Neutrophil (primary cell): Measurements from ENCODE around the gene ERG.

Experiments
- H3K27ac ChIP-seq: fragments of 200-600 bp; sonication (generic); 2 replicates; pipeline ENCODE4 v1.5.1; 2016; ENCODE audit warnings: mild to moderate bottlenecking, moderate library complexity
- H3K27me3 ChIP-seq: fragments of 200-600 bp; sonication (generic); 2 replicates; pipeline ENCODE4 v1.6.0; 2016; ENCODE audit warnings: mild to moderate bottlenecking
- H3K36me3 ChIP-seq: fragments of 200-600 bp; sonication (generic); 2 replicates; pipeline ENCODE4 v1.5.1; 2017
- H3K4me1 ChIP-seq, 2 experiments: fragments of 200-600 bp in 1 of 2; sonication (generic) in 1 of 2; 1 replicate in 1 of 2; 2 replicates in 1 of 2; pipeline versions ENCODE4 v1.5.1 to v1.6.1; 2013 to 2016; ENCODE audit warnings: low read depth in 1 of 2, low read length in 1 of 2, mild to moderate bottlenecking in 1 of 2, moderate library complexity in 1 of 2; ENCODE audit not compliant: control insufficient read depth in 1 of 2, insufficient read depth in 1 of 2
- H3K4me3 ChIP-seq, 2 experiments: fragments of 200-600 bp in 1 of 2; sonication (generic) in 1 of 2; 1 replicate in 1 of 2; 2 replicates in 1 of 2; pipeline ENCODE4 v1.5.1; 2013 to 2016; ENCODE audit warnings: low read depth in 1 of 2, low read length in 1 of 2, mild to moderate bottlenecking in 1 of 2, moderate library complexity in 1 of 2
- H3K9me3 ChIP-seq: fragments of 200-600 bp; sonication (generic); 2 replicates; pipeline ENCODE4 v1.5.1; 2016
- TF ChIP-seq, protein P1 (sequence below): fragments of 200-600 bp; sonication (generic); IDR thresholded peaks from 2 replicates; pipeline ENCODE4 v1.5.1; 2016; ENCODE audit warnings: antibody characterized with exemption

Gene ERG

DNA sequence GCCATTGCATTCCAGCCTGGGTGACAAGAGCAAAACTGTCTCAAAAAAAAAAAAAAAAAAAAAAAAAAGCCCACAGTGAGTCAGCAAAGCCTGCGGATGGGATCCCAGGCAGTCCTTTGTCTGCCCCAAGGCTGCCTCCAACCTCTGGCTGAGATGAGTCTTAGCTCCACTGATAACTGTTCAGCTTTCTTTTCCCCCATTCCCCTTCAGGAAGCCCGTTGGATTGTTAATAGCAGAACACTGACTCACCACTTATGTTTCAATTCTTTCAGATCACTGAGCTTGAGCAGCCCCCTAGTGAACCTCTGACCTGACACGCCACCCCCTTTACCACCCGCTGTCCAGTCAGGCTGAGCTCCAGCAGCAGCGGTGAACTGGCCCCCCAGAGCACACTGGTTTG is 57.5 kb downstream of the ERG start:
- Histone ChIP-seq H3K4me3 (no peak overlapping the region), H3K36me3 (peaks cover 3% of the 10 kb centered on the region), H3K27ac (peak overlapping the region; percentile 81), H3K4me1 (peaks cover 50 to 52% of the 10 kb centered on the region in 2 experiments), H3K9me3 (no peaks in the 10 kb centered on the region), H3K27me3 (no peaks in the 10 kb centered on the region)
- TF ChIP-seq, protein P1, sequence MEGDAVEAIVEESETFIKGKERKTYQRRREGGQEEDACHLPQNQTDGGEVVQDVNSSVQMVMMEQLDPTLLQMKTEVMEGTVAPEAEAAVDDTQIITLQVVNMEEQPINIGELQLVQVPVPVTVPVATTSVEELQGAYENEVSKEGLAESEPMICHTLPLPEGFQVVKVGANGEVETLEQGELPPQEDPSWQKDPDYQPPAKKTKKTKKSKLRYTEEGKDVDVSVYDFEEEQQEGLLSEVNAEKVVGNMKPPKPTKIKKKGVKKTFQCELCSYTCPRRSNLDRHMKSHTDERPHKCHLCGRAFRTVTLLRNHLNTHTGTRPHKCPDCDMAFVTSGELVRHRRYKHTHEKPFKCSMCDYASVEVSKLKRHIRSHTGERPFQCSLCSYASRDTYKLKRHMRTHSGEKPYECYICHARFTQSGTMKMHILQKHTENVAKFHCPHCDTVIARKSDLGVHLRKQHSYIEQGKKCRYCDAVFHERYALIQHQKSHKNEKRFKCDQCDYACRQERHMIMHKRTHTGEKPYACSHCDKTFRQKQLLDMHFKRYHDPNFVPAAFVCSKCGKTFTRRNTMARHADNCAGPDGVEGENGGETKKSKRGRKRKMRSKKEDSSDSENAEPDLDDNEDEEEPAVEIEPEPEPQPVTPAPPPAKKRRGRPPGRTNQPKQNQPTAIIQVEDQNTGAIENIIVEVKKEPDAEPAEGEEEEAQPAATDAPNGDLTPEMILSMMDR: no peak

DNA sequence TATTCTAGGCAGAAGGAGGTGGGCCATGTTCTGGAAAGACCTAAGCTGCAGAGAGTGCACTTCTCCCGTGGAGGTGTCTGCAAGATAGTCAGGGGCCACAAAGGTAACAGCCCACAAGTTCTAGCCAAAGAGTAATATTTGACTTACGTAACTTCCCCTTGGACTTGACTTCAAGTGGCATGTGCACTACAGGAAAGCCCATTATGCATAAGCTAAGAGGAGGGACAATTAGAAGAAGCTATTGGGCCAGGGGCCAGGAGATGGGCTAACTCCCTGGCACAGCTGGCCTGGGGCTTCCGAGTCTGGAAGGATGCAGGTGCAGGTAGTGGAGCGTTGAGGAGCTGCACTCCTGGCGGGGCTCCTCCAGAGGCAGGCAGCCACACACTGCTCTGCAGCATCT is 58.3 kb downstream of the ERG start:
- no peaks in the 10 kb centered on the region for H3K9me3 ChIP-seq

DNA sequence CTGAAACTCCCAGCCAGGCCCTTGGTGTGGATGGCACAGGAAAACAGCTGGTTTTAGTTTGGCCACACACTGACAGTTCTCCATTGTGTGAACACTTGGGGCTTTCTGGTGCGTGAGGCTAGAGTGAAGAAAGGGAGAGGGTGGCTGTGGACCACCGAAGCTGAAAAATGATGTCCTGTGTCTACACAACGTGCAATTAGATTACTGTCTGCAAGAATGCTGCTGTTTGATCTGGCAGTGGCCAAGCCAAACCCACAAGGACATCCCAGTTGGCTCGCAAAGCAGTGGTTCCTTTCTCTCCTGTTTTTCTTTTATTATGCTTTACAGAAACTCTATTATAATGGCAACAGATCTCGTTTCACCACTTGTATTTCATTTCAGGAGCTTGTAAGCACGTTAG is 58.9 kb downstream of the ERG start:
- H3K4me1 ChIP-seq: peaks cover 50 to 52% of the 10 kb centered on the region in 2 experiments
- H3K27ac ChIP-seq: peak overlapping the region; percentile 81
- TF ChIP-seq, protein P1: no peak
- no peaks in the 10 kb centered on the region for H3K9me3 ChIP-seq
- peak overlapping the region; percentile 10 to 54 for H3K4me3 ChIP-seq
- peaks cover 4% of the 10 kb centered on the region for H3K36me3 ChIP-seq
- H3K27me3 ChIP-seq: no peaks in the 10 kb centered on the region

More for the DNA sequence above, 58.3 kb downstream of the ERG start:
- Histone ChIP-seq H3K36me3 (peaks cover 3% of the 10 kb centered on the region), H3K4me1 (peaks cover 50 to 52% of the 10 kb centered on the region in 2 experiments), H3K4me3 (peak overlapping the region; percentile 10 to 54), H3K27ac (peak overlapping the region; percentile 81), H3K27me3 (no peaks in the 10 kb centered on the region)
- TF ChIP-seq, protein P1: no peak

DNA sequence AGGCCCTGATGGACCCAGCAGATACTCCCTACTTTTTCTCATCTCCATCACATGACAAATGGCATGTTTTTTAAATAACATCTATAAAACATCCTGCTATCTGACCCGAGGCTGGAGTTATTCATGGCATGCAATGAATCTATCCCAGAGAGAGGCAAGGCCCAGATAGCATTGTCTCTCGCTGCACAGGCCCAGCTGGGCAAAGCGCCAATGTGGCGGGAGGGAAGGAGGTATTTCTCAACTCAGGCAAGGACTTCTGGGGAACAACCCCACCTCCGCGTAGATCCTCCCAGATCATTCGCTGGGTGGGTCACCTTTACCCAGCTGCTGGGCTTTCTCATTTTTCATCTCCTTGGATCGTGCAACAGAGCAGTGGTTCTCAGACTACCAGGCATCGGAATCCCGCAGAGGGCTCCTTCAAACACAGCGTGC is 59.8 kb downstream of the ERG start:
- Histone ChIP-seq H3K36me3 (peaks cover 7% of the 10 kb centered on the region), H3K27ac (peak overlapping the region; percentile 81)
- TF ChIP-seq, protein P1: no peak

DNA sequence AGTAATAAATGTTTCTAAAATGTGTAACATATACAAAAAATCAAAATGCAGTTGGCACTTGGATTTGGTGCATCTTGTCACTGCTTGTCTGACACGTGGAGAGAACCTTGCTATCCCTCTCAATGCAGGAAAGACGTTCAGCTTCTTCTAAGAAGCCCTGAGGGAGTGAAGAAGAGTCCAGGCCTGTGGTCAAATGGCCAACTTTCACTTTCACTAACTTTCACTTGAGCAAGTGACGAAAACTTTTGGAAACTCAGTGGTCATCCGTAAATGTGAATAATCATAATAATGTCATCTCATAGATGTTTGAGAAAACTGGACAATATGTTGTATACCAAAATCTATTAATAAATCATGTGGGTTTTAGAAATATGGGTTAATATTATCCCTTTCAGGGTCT is 61.9 kb downstream of the ERG start:
- TF ChIP-seq, protein P1: no peak
- Histone ChIP-seq H3K36me3 (peaks cover 4% of the 10 kb centered on the region), H3K27ac (peak overlapping the region; percentile 81), H3K4me3 (no peak overlapping the region), H3K4me1 (peaks cover 50 to 52% of the 10 kb centered on the region in 2 experiments), H3K27me3 (no peaks in the 10 kb centered on the region), H3K9me3 (no peaks in the 10 kb centered on the region)

More for the DNA sequence above, 59.8 kb downstream of the ERG start:
- peaks cover 50 to 52% of the 10 kb centered on the region in 2 experiments for H3K4me1 ChIP-seq
- no peaks in the 10 kb centered on the region for H3K9me3 ChIP-seq
- H3K4me3 ChIP-seq: peak overlapping the region in 1 of 2 experiments; percentile 20
- H3K27me3 ChIP-seq: no peaks in the 10 kb centered on the region
